ENCODE data around the gene IER3.
"Not testable (repeated sequence)": the region's sequence is repeated elsewhere in the genome, so short reads cannot be mapped to it uniquely, and the experiment has no call there.

Gene IER3

DNA sequence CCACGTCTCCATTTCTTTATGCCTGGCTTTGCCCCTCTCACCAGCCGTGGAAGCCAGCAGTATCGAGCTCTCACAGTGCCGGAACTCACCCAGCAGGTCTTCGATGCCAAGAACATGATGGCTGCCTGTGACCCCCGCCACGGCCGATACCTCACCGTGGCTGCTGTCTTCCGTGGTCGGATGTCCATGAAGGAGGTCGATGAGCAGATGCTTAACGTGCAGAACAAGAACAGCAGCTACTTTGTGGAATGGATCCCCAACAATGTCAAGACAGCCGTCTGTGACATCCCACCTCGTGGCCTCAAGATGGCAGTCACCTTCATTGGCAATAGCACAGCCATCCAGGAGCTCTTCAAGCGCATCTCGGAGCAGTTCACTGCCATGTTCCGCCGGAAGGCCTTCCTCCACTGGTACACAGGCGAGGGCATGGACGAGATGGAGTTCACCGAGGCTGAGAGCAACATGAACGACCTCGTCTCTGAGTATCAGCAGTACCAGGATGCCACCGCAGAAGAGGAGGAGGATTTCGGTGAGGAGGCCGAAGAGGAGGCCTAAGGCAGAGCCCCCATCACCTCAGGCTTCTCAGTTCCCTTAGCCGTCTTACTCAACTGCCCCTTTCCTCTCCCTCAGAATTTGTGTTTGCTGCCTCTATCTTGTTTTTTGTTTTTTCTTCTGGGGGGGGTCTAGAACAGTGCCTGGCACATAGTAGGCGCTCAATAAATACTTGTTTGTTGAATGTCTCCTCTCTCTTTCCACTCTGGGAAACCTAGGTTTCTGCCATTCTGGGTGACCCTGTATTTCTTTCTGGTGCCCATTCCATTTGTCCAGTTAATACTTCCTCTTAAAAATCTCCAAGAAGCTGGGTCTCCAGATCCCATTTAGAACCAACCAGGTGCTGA lies 20.3 kb downstream of the IER3 start:
- DNase-seq = not testable (repeated sequence)

DNA sequence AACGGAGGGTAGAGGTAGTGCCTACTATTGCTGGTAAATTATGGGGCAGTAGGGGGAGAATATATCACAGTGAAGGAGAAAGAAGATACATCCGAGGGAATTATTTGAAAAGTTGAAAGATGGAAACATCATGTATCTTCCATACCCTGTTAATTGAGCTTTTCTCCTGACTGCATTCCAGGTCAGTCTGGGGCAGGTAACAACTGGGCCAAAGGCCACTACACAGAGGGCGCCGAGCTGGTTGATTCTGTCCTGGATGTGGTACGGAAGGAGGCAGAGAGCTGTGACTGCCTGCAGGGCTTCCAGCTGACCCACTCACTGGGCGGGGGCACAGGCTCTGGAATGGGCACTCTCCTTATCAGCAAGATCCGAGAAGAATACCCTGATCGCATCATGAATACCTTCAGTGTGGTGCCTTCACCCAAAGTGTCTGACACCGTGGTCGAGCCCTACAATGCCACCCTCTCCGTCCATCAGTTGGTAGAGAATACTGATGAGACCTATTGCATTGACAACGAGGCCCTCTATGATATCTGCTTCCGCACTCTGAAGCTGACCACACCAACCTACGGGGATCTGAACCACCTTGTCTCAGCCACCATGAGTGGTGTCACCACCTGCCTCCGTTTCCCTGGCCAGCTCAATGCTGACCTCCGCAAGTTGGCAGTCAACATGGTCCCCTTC lies 21.0 kb downstream of the IER3 start:
- not testable (repeated sequence) for DNase-seq

DNA sequence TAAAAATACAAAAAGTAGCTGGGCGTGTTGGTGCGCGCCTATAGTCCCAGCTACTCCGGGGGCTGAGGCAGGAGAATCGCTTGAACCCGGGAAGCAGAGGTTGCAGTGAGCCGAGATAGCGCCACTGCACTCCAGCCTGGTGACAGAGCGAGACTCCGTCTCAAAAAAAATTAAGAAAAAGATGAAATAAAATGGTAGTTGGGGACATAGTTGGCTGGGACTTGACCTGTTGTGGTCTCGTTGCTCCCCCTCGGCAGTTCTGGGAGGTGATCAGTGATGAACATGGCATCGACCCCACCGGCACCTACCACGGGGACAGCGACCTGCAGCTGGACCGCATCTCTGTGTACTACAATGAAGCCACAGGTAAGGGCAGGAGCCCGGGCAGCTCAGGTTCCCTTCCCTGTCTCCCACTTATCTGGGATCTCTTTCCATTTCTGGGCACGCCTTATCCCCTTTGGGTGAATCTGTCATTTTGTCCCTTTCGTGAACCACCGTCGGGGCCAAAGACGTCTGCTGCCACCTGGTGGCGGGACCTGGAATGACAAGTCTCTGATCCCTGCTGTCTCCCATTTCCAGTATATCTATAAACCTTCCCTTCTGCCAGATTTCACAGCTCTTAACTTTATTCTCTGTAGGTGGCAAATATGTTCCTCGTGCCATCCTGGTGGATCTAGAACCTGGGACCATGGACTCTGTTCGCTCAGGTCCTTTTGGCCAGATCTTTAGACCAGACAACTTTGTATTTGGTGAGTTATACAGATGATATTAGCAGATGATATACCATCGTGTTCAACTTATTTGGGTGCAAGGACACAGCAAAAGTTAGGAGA lies 21.9 kb downstream of the IER3 start:
- DNase-seq = peak; percentile 88 to 91 (median 89)

DNA sequence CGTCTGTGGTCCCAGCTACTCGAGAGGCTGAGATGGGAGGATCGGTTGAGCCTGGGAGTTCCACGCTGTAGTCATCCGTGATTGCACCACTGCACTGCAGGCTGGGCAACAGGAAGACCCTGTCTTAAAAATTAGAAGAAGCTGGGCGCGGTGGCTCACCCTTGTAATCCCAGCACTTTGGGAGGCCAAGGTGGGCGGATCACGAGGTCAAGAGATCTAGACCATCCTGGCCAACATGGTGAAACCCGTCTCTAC lies 22.4 kb downstream of the IER3 start:
- peak; percentile 86 to 90 (median 88) for DNase-seq

DNA sequence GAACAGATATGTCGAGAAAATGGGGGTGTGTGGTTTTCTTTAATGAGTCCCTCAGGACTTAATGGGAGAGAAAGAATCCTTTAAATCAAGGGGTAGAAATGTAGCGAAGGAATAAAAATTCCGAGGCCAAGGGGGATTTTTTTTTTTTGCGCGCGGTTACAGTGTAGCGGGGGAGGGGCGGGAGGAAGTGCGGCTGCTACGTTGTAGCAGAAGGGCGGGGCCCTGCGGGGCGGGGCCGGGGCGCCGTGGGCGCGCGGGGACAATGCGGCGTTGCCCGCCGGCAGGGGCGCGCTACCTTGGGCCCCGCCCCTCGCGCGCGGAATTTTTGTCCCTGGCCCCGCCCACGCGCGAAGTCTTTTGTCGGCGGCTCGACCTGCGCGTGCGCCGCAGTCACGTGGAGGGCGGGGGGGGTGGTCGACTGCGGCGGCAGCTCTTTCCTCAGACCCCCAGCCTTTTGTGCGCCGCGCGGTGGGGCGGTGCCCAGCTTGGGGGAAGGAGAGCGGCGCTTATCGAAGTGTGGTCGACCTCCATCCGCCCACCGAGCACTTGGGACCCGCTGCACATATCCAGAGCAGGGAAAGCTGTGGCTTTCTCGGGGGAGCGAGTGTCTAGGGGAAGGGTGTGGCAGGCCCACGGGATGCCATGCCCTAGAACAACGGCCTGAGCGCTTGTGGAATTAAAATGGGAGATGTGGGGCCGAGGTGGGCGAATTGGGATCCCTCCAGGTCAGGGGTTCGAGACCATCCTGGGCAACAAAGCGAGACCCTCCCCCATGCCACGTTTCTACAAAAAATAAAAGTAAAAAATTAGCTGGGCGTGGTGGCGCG lies 22.9 kb downstream of the IER3 start:
- peak; percentile 99 to 100 (median 100) for DNase-seq

DNA sequence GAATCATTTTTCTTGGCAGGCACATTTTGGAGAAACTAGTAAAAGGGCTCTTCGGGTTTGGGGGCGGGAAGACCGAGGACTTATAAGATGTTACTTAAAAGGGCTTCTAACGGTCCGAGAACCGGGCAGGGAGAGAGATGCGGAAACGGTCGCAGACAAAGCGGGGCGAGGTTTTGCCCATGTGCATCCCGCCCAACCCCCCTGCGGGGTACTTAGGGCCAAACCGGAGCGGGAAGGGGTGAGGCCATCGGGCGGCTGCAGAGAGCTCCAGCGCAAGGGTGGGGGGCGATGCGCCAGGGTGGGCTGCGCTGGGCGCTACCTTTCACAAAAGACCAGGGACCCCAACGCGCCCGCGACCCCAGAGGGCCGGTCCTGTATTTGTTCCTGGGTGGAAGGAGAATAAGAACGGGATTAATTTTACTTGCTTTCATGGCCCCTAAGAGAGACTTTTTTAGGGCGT lies 23.6 kb downstream of the IER3 start:
- peak; percentile 65 to 80 (median 71) for DNase-seq

DNA sequence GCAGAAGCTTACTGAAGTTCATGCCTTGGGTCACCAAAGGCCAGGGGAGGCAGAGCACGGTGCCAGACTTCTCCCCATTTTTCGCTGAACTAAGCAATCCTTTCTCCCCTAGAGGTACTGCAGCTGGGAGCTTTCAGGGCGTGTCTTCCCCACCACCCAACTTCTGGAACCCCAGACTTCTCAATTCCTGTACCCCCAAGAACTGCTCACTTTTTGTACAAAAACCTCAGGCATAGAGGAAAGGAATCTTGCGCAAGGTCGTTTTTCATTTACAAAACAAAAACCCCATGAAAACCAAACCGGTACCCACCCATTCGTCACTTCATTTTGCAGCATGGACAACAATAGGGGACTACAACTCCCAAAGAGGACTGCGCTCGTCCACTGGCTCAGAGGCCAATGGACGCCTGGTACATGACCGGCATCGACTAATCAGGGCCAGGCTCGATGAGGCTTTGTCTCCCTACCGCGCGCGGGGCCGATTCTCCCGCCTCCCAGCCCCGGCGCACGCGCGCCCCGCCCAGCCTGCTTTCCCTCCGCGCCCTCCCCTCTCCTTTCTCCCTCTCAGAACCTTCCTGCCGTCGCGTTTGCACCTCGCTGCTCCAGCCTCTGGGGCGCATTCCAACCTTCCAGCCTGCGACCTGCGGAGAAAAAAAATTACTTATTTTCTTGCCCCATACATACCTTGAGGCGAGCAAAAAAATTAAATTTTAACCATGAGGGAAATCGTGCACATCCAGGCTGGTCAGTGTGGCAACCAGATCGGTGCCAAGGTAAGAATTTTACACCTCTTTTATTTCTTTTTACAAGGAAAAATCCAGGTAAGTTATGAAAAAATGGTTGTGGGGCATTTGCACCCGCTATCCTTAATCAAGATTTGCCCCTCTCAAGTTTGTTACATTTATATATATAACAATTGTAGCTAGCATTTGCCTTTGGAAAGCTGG lies 24.3 kb downstream of the IER3 start, which contains the start of gene TUBB:
TUBB (plus strand) TSS at position 562 of the 947 bp plus-strand sequence; CDS start at position 717, 155 bp downstream.
- peak; percentile 98 to 99 (median 99) for DNase-seq

DNA sequence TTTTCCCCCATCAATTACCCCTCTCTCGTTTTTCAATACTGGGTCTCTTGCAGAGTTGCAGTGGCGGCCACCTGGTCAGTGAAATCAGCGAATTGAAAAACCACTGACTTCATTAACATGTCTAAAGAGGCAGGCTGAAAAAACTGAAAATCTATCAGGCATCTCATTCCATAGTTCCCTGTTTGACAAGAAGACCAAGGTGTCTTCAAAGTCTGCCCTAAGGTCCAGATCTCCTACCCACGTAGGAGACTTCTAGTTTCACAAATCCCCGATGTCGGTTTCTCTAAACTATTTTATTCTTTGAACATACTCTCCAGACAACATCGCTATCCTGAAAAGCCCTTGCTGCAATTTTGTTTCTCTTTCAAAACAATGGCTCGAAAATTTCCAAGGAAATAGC lies 25.0 kb downstream of the IER3 start:
- no peak for DNase-seq

DNA sequence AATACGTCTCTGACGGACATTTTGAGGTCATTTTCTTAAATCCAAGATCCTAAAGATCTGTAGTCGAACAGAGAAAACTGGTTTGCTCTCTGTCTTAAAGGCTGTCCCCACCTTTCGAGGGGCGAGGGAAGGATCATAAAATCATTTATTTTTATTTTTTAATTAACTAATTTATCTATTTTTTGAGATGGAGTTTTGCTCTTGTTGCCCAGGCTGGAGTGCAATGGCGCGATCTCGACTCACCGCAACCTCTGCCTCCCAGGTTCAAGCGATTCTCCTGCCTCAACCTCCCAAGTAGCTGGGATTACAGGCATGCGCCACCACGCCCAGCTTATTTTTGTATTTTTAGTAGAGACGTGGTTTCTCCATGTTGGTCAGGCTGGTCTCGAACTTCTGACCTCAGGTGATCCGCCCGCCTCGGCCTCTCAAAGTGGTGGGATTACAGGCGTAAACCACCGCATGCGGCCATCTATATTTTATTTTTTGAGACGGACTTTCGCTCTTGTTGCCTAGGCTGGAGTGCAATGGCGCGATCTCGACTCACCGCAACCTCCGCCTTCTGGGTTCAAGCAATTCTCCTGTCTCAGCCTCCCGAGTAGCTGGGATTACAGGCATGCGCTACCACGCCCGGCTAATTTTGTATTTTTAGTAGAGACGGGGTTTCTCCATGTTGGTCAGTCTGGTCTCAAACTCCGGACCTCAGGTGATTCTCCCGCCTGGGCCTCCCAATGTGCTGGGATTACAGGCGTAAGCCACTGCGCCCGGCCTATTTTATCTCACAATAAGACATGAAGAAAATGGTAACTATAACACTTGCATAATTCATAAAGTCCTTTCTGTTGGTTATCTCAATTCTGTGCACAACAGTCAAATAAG lies 26.3 kb downstream of the IER3 start:
- DNase-seq = not testable (repeated sequence)

DNA sequence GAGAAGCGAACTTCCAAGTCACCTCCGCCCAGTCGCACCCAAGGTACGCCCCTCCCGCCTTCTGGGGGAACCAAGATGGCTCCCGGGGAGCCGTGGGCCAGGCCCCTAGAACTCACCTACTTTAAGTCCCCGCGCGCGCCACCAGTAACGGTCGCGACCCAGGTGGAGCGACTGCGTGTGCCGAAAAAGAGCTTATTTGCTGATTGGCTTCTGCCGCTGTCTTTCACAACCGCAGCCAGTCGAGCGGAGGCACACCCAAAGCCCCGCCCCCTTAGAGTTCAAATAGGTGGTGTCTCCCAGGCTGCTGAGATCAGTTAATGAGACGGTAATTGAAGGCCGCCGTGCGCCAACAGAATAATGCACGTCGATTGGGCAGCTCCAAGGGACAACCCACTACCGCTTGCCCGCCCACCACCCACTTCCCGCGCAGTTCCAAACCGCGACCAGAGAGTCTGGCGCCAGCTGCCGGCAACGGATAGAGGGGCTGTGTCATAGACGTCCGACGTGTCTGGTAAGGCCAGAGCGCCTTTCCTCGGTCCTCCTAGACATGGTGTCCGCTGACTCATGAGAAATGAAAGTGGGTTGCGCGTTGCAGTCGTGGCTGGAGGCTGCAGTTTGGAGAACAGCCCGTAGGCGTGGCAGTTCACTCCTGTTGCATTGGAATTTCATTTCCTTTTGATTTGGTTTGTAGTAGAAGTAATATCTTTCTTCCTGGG lies 27.1 kb downstream of the IER3 start, which contains the start of gene MDC1:
MDC1 (minus strand) TSS at position 153 of the 716 bp plus-strand sequence. CDS start 2,106 bp downstream, outside the sequence.
- peak; percentile 98 to 100 (median 100) for DNase-seq

DNA sequence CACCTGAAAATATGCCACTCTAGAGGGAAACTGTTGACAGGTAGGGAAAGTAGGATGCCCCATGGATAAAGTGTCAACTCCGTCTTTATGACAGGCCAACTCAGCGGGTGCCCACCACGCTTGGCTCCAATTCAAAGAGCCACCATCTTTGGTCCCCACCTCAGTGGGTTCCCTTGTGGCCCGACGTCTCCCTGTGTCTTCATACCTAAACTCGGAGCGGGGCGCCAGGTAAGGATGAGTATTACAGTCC lies 27.5 kb downstream of the IER3 start:
- DNase-seq = no peak

DNA sequence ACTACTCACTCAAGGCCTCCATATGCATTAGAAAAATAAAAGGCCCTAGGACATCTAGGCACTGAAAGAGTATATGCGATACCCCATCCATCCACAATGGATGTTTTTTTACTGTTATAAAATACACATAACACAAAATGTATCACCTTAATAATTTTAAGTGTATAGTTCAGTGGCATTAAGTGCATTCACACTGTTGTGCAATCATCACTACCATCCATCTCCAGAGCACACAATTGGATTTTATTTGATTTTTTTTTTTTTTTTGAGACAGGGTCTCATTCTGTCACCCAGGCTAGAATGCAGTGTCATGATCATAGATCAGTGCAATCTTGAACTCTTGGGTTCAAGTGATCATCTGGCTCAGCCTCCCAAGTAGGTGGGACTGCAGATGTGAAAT lies 30.1 kb downstream of the IER3 start:
- no peak for DNase-seq

DNA sequence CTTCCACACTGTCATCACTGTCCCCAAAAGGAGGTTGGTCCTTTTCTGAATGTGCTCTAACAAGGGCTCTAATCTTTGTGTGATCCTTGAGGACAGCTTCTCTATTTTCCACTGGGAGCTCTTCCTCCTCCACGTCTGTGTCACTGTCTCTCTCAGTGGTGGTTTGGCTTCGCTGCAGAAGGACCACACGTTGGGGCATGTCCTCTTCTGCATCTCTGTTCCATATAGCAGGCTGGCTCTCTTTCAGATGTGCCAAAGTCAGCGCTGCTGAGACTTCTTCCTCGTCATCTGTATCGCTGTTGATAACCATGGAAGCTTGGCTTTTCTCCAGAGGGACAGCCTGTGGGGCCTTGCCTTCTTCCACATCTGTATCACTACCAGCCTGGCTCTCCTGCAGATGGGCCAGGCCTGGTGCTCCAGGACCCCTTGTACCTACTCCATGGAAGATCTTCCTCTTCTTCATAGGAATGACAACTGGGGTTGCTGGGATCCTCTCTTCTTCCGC lies 31.9 kb downstream of the IER3 start:
- DNase-seq = no peak

DNA sequence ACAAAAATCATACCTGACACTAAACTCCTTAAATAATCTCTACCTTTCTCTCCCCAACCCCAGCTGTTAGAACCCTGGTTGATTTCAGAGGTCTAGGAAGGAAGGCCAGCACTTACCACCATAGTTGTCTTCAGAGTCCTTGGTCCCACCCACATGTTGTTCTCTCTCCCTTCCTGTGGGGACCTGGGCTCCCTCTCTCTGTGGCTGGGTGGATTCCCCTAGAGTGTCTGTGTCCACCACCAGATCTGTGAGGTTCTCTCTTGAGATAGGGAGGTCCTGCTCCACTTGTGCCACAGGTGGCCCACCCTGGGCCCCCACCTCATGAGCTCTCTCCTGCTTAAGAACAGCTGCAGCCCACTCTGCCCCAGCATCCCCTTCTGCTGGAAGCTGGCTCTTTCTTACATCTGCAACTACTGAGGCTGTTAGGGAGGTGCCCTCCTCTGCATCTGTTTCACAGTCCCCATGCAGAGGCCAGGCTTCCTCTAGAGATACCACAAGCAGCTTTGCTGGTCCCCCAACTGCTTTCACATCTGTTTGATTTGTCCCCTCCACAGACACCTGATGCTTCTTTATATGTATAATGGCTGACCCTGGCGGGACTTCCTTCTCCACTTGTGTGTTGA lies 32.5 kb downstream of the IER3 start:
- DNase-seq = no peak

DNA sequence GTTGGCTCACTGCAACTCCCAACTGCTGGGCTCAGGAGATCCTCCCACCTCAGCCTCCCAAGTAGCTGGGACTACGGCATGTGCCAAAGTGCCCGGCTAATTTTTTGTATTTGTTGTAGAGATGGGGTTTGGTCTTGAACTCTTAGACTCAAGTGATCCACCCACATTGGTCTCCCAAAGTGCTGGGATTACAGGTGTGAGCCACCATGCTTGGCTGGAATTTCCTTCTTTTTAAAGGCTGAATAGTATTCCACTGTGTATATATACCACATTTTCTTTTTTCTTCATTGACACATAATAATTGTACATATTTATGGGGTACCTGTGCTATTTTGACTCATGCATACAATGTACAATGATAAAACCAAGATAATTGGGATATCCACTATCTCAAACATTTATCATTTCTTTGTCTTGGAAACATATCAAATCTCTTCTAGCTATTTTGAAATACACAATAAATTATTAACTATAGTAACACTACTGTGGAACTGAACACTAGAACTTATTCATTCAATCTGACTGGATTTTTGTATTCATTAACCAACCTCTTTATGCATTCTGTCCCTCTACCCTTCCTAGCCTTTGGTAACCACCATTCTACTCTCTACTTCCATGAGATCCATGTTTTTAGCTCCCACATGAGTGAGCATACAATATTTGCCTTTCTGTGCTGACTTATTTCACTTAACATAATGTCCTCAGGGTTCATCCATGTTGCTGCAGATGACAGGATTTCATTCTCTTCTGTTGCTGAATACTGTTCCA lies 35.1 kb downstream of the IER3 start:
- no peak for DNase-seq

DNA sequence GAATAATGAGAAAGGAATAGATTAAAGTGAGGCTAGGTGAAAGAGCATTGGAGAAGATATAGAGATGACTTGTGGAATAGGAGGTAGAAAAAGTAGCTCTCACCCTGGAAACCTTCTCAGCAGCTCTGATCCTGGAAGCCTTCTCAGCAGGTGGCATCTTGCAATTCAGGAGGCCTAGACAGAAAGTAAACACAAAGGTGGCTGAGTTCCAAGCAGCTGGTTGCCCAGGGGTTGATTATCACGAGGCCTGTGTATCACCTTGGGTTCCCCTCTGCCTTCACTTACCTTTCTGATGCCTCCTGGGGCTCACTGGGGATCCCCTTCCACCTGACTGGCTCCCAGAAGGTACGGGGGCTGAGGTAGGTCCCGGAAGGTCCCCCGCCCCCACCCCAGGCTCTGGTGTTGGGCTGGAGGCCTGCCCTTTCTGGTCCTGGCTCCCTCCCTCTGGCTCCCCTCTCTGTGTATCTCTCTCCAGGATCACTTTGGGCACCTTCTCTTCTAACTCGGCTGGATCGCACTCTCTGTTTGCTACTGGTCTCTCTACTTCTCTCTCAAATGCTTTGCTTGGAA lies 37.0 kb downstream of the IER3 start:
- no peak for DNase-seq

DNA sequence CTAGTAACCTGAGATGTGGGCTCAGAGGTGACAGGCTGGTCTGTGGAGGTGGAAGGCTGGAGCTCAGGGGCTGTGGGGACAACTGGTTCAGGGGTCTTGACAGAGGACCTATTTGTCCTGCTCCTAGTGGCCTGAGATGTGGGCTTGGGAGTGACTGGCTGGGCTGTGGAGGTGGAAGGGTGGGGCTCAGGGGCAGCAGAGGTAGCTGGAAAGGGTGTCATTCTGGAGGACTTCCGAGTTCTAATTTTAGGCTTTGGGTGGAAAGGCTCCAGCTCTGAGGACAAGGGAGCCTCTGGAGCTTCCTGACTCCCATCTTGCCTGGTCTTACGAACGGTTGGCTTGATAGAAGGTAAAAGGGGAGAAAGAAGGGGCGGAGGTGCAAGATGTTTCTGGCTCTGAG lies 38.7 kb downstream of the IER3 start:
- no peak for DNase-seq

DNA sequence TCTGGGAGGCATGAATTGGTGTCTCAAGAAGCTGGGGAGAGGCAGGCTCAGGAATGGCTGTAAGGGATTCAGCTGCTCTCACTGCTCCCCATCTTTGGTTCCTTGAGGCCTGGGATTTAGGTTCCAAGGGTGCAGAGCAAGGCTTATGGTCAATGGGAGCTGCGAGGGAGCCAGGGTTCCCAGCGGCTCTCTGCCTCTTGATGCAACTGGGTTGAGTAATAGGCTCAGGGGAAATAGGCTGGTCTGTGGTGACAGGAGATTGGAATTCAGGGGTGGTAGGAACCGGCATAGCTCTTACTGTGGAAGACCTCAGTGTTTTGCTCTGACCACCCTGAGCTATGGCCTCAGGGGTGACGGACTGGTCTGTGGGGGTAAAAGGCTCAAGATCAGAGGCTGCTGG lies 40.5 kb downstream of the IER3 start:
- DNase-seq = peak in 2 of 3 donors; percentile 41 to 44

Data from suppressor macrophage treated with lipopolysaccharide for 1 hour (primary cell).